ENCODE results near the gene CAMK2B. TPM values are rescaled to one million over a fixed set of nuclear protein-coding genes. Genes with fewer than 3 reads are reported as not detected.

CAMK2B gene
- total RNA-seq, 1 donor from 2014 or later: 0.20 TPM

DNA sequence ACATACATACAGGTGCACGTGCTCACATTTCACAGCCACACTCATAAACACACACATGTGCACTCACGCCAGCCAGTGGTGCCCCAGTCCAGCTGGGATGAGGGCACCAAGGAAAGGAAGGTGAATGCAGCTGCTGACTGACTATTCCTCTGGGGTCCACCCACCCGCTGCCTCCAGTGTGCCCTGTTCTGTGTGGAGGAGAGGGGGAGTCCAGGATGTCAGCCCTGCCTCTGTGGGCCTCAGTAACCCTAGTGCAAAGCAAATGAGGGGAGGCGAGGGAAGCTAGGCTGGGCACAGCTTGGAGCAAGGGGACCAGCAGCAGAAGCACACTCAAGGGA is 67.0 kb downstream of the CAMK2B start:
- no peak for DNase-seq (ENCODE audit: low read depth)

DNA sequence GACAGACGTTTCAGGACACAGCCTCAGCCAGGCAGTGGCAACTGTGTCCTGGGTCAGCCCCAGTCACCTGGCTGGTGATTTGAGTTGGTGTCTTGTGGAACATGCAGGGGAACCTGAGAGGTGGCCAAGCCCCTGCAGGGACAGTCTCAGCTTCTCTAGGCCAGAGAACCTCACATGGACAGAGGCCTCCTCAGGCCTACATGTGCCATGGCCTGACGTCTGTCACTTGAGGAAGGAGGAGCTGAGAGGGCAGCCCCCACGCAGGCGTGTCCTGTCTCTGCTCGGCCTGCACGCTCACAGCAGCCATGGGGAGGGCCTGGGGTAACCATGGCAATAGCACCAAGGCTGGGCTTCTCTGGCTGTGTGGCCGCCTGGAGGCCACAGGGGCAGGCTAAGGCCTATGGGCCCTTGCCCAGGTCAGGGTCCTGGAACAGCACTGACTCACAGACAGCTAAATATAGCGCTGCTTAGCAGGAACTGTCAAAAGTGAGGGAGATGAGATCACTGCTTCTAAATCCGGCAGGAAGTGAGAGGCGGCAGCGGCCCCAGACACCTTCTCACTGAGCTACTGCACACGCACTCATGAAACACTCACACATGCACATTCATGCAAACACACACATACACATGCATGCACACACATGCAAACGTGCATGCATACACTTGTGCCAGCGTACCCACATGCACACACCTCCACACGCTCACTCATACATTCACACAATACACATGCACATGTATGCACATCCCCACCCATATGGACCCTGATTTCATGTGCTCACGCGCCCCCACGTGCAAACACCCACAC is 67.6 kb downstream of the CAMK2B start:
- peak; percentile 86 for DNase-seq (ENCODE audit: low read depth)

DNA sequence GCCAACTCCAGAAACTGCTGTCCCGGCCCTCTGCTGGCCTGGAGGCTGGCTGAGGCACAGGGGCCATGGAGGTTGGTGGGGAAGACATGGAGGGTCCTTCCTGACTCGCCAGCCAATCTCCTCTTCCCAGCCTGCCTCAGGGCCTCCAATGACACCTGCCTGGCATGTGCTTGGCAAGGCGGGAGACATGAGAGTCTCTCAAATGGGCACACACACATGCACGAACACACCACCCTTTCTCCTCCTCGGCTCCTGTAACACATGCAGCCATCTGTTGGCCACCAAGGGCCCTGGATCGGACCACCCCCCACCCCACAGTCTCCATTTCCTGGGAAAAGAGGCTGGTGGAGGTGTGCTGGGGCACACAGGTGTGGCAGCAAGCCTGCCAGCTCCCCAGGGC is 68.2 kb downstream of the CAMK2B start:
- no peak for DNase-seq (ENCODE audit: low read depth)

DNA sequence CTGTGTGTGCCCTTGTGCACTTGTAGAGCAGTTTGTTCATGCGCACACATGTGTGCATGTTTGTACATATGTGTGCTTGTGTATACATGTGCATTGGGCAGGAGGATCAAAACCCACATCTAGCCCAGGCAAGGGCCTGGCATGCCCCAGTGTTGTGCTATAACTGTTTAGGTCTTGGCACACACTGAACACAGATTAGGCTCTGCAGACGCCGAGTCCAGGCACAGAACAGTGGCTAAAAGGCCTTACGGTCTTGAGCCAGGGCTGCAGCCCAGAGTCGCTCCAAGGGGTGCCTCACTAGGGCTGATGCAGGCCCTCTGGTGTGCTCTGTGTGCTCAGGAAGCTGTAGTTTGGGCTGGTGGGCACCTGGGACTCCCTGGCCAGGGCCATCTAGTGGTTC is 68.9 kb downstream of the CAMK2B start:
- DNase-seq (ENCODE audit: low read depth): no peak

DNA sequence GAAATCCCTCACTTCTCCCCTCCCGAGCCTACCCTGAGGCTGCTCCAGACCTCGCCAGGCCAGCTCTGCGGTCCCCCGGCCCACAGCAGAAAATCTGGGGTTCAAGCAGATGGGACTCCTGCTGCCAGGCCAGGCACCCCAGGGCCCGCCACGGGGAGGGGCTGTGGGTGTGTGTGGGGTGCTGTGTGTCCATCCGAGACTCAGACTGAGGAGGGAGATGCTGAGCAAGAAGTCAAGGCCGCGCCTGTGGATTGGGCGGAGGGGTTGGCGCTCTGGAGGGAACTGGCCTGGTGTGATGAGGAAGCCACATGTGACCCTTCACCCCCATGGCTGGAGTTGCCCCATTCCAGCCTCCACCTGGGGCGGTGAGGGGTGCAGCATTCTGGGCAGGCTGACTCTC is 73.5 kb downstream of the CAMK2B start:
- DNase-seq (ENCODE audit: low read depth): no peak

DNA sequence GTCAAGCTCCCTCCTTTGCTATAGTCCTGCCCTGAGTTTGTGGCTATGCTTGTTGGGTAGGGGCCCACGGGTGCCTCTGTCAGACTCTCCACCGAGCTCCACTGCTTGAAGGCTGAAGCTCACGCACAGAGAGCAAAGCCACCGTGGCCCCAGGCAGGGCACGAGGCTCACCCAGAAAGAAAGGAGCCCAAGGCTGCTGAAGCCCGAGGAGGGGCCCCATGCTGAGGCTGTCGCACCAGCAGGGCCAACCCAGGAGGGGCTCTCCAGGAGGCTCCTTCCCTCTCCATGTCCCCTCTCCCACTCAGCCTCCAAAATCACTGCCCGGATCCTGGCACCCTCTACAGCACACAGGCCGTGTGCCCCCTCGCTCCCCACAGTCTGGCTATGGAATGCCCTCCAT is 74.1 kb downstream of the CAMK2B start:
- no peak for DNase-seq (ENCODE audit: low read depth)

DNA sequence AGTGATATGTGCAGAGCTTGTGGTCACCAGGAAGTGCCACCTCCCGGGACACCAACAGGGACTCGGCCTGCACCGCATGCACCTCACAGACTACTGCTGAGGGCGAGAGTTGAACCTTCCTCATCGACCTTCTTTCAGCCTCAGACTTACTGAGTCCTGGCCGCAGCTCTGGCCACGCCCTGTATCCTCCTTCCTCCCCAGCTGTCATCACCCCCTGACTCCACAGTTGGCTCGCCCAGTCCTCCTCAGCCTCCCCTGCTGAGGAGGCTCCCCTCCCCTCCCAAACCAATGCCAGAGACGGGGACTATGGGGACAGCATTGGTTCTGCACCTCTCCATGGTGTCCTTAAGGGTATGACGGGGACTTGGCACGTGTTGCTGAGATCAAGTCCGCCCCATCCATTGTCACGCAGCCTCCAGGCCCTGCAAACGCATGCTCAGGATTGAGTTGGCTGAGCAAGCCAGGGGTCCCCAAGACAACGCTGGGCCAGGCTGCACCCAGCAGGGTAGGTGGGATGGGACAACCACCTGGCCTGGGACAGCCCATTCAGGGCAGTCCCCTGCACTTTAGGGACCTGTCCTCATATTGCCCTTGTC is 75.7 kb downstream of the CAMK2B start:
- DNase-seq (ENCODE audit: low read depth): no peak

DNA sequence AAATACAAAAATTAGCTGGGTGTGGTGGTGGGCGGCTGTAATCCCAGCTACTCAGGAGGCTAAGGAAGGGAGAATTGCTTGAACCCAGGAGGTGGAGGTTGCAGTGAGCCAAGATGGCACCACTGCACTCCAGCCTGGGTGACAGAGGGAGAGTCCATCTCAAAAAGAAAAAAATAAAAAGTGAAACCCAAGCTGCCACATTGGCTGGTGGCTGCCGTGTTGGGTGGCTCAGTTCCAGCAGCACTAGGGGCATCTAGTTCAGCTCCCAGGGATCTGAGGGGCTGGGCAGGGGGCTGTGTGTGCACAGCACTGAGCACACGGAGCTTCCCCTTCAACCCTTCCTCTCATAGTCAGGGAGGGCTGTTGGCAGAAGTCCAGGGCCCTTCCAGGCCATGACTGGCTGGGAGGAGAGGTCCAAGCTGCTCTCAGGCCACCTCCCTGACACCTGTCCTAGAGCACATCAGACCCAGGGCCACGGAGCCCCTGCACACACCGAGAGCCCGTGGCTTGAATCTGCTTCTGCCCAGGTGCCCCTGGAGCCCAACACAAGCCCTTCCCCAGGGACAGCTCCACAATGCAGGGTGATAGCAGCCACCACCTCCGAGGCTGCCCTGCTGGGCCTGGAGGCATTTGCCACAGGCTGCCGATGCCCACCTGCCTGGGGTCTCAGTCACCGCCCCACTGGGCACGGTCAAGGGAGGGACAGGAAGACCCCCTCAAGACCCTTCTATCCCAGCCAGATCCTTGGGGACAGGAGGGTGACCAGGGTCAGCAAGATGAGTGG is 77.3 kb downstream of the CAMK2B start:
- no peak for DNase-seq (ENCODE audit: low read depth)

DNA sequence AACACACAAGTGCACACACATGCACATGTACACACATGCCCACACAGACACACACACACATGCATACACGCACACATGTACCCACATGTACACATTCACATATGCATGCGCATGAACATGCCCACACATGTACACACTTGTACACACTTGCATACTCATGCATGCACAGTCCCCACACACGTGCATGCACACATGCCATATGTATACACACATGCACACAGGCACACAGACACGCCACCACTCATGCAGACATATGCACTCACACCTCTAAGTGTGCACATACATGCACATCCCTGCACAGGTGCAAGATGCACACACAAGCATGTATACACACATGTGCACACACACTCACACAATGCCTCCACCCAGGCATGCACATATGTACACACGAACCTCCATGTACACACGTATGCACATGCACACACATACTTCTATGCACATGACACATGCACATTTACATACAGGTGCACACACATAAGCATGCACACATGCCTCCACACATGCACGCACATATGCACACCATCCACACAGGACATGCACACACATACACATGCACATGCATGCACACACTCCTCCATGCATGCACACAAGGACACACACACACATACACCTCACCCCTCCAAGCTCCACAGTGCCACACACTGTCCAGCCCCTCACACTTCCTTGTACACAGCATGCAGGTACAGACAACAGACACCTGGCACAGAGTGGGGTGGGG is 78.8 kb downstream of the CAMK2B start:
- DNase-seq (ENCODE audit: low read depth): no peak

DNA sequence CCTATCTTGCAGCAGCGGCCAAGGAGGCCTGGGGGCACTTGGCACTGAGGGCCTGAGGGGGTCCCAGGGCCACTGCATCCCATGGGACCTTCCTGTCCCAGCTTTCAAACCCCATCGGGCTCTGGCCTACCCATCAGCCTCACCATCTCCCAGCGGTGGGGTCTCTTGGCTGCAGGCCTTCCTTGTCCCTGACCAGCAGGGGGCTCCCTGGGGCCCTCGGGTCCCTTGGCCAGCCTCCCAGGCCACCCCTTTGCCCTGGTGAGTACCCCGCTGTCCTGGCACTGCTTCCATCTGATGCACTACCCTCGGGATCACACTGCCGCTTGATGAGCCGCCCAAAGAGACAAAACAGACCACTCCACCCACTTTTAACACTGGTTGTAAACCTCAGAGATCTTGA is 81.1 kb downstream of the CAMK2B start:
- no peak for DNase-seq (ENCODE audit: low read depth)

DNA sequence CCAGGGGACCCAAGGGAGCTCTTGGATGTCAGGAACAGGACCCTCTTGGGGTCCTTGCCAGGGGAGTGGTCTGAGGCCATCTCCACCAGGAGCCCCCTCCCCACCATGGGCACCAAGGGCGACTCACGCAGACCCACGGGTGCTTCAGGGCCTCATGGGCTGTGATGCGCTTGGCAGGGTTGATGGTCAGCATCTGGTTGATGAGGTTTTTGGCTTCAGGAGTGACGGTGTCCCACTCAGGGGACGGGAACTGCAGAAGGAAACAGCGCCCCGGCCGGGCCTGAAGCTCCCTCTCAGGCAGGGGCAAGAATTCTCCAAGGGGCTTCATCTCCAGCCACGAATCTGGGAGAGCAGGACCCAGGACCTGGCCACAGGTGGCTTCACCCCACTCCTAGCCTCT is 83.3 kb downstream of the CAMK2B start:
- DNase-seq (ENCODE audit: low read depth): no peak

DNA sequence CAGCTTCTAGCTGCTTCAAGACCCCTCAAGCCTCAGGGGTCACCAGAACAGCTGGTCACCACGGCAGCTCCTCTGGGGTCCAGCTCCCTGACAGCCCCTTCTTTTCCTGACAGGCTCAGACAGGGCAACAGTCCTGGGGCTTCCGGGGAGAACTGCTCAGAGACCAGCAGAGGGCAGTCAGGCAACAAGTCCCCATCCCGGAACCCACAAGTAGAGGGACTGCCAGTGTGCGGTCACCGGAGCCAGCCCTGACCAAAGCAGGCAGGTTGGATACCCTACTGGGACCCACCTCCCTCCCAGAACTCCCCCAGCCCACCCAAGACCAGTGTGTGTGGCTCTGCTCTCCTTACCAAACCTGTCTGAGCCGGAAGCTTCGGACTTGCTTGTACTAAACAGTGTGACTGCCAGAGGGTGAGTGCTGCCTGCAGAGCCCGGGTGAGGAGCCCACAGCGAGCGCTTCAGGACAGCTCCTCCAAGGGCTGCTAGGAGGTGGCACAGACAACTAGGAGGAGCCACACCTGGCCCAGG is 84.3 kb downstream of the CAMK2B start:
- peak; percentile 73 for DNase-seq (ENCODE audit: low read depth)

DNA sequence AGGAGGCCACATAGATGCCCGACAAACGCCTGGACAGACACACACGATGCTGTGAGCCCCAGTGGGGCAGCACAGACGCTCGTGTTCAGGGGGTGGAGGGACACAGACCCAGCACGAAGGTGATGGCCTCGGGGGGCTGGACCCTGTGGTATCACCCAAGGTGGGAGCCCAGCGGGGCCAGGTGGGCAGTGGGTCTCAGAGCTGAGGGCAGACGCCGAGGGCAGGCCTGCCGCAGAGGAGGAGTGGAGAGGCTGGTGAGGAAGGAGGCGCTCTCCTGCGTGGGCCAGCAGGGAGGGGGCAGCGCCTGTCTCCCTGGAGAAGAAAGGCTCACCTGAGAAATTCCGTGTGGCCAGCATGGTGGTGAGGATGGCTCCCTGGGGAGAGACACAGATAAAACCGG is 85.0 kb downstream of the CAMK2B start:
- no peak for DNase-seq (ENCODE audit: low read depth)

DNA sequence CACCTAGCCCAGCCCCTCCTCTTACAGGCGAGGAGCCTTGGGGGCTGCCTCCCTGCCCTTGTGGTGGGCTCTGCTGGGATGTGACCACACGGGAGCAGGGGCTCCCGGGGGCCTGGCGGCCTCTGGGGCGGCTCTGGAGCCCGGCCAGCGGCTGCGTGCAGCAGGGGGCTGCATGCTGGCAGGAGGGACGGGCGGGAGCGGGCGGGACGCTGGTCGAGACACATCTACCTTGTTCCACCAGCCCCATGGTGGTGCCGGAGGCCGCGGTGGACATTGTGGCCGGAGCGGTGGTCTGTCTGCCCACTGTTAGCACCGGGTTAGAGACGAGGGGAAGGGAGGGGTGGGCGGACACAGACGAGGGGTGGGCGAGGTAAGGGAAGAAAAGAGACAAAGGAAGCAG is 86.0 kb downstream of the CAMK2B start:
- DNase-seq (ENCODE audit: low read depth): no peak

DNA sequence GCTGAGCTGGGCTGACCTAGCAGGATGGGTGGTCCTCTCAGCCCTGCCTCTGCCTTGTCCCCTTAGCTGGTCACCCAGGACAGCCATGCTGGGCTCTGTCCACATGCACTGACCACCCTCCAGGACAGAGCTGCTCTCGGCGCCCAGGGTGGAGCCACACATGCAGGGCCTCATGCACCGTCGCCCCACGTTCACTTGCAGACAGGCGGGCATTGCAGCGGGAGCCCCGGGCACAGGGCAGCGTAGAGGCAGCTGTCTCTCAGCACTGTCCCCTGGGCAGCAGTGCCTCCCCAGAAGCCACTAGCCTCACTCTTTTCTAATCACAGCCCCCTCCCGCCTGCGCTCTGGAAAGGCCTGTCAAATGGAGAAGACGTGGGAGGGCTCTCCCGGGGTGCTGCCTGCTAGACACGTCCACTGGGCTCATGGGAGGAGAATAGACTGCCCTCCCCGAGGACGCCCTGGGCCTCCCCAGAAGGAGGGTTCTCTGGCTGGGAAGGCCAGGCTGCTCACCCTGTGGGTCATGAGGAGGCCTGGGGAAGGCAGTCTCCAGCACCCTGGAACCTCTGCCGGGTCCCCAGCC is 87.2 kb downstream of the CAMK2B start:
- DNase-seq (ENCODE audit: low read depth): no peak

DNA sequence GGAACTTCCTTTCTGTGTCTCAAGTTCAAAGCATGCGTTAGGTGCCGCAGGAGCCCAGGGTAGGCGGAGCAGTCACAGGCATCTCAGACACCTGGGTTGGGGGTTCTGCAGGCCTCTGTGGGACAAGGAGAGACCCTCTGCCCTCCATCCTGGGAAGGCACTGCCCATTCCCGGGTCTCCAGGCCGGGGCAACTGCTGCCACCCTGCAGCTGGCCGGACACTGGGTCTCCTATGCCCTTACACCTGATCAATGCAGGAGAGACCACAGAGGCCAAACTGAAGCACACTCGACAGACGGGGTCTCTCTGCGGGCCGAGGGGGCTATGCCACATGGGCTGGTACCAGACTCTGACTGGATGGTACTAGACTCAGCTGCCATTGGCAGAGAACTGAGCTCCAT is 87.7 kb downstream of the CAMK2B start:
- DNase-seq (ENCODE audit: low read depth): no peak

DNA sequence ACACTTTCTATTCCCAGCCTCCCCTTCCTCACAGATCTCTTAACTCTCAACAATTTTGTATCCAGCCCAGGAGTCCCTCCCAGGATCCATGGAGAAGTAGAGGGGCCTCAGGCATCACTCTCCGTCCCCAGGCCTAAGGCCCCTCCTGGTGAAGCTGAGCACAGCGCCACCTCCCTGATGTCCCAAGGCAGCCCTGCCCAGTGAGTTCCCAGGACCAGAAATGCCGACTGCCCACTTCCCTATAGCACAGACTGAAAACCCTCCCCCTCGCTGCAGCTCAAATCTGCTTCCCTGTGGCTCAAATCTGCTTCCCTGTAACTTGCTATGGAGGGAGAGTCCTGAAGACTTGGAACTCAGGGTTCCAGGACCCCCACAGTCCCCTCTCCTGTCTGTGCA is 89.1 kb downstream of the CAMK2B start:
- no peak for DNase-seq (ENCODE audit: low read depth)

DNA sequence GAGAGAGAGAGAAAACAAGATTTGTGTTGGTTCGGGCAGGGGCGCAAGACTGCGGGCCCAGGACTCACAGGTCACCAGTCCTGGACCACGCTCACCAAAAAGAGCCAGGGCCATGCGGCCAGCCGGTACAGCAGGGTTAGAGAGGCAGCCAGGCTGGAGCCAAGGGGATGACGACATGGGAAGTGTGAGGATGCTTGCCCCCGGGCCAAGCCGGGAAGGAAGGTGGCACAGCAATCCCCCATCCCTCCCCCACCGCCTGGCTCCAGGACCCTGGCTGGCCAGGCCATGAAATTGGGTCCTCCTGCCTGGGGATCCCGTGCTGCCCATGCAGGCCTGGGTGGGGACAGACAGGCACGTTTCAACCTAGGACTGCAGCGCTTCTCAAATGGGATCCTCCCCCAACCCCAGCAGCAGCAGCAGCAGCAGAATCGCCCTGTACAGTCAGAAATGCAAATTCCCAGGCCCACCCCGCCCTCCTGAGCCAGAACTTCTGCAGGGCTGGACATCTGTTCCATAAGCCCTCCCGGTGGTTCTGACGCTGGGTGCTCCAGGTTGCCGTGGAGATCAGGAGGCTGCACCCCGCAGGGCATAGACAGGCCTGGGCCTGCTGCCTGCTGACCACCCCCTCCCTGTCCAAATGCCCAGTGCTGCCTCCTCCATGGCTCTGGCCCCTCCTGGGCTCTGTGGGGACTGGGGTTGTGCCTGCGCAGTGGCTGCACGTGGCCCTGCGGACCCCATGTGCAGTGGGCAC is 89.6 kb downstream of the CAMK2B start:
- no peak for DNase-seq (ENCODE audit: low read depth)

DNA sequence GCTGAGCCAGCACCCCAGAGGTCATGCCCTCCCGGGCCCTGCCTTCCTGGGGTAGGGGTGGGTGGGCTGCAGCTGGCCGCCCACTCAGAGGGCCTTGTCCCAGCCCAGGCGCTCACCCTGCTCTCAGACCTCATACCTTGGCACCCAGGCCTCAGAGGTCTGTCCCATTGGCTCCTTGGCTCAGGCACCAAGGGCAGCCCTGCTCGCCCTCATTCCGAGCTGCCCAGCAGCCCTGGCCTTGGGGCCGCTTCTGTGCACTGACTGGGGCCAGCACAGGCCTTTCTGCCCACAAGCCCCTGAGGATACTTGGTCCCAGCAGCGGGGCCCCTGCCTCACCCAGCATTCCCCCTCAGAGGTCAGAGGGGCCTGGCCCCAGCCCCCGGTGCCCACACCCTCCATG is 90.3 kb downstream of the CAMK2B start:
- no peak for DNase-seq (ENCODE audit: low read depth)

DNA sequence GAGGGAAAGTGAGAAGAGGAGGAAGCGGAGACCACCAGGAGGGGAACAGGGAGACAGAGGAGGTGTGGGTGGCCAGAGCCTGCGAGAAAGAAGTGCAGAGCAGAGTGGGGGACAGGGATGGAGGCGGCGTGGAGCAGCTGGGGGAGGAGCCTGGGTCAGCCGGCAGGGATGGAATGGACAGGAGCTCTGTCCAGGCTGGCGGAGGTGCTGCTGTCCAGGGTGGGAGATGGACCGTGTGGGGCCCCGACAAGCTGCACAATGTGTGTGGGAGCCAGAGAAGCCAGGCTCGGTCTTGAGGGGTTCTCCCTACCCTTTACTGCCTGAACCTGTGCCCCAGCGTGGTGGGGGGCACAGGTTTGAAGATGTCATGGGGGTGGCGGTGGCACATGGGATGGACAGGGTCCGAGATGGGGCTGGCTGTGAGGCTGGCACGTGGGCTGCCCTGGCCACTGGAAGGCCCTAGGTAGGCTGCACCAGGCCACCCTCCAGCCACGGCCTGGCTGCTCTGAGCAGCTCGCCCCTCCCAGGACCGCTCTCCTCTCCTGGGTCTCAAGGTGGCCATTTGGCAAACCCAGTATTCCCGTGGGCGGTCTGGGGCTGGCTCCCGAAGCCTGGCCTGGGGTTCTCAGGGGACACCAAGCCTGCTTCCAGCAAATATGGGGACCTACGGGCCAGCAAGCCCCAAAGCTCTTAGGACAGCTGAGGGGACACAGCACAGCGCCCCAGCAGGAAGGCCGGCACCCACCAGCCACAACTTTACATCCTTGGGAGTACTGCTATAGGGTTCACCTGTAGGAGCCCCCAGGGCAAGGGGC is 92.3 kb downstream of the CAMK2B start:
- DNase-seq (ENCODE audit: low read depth): no peak

All from renal cortical epithelial cell (primary cell).